Stimulated activated CD4-positive, alpha-beta T cell treated with anti-CD3 and anti-CD28 coated beads, Interleukin-4, amount 100 ng/mL, for 4 hours (primary cell): Measurements from ENCODE around the gene CTSH.
"Not testable (repeated sequence)": the region's sequence is repeated elsewhere in the genome, so short reads cannot be mapped to it uniquely, and the experiment has no call there.

ENCODE experiments used
- DNase-seq, 2 experiments: peaks; one replicate each; pipeline ENCODE4 v3.0.0-alpha.2; 2020

Gene CTSH

GRCh38 chr15:78938658-78939488, 6.0 kb downstream of the CTSH start:
- DNase-seq = no peak

GRCh38 chr15:78937132-78937739, 7.6 kb downstream of the CTSH start:
- DNase-seq = no peak

- no peak for DNase-seq
These were observed 10.2 kb downstream of the CTSH start for GRCh38 chr15:78934655-78935023.

GRCh38 chr15:78933823-78934654, 10.8 kb downstream of the CTSH start:
- no peak for DNase-seq

GRCh38 chr15:78933187-78933822, 11.5 kb downstream of the CTSH start:
- no peak for DNase-seq

GRCh38 chr15:78932258-78932808, 12.5 kb downstream of the CTSH start:
- no peak for DNase-seq

- DNase-seq = no peak
These were observed 13.2 kb downstream of the CTSH start for GRCh38 chr15:78931439-78932257.

GRCh38 chr15:78930577-78931388, 14.1 kb downstream of the CTSH start:
- DNase-seq = no peak

GRCh38 chr15:78929536-78930264, 15.1 kb downstream of the CTSH start:
- no peak for DNase-seq

- DNase-seq = no peak
These were observed 16.2 kb downstream of the CTSH start for GRCh38 chr15:78928616-78929093.

GRCh38 chr15:78928176-78928575, 16.7 kb downstream of the CTSH start:
- not testable (repeated sequence) for DNase-seq

GRCh38 chr15:78927077-78927790, 17.6 kb downstream of the CTSH start:
- no peak for DNase-seq

GRCh38 chr15:78925956-78926743, 18.7 kb downstream of the CTSH start:
- no peak for DNase-seq

GRCh38 chr15:78925076-78925624, 19.7 kb downstream of the CTSH start:
- no peak for DNase-seq

GRCh38 chr15:78923480-78924360, 21.1 kb downstream of the CTSH start:
- no peak for DNase-seq

GRCh38 chr15:78923015-78923414, 21.8 kb downstream of the CTSH start:
- no peak for DNase-seq

GRCh38 chr15:78922527-78922926, 22.3 kb downstream of the CTSH start:
- no peak for DNase-seq
